WTC11 (cell line): ENCODE data around the gene SH3GL2. TPM values are rescaled to one million over a fixed set of nuclear protein-coding genes. Genes with fewer than 3 reads are reported as not detected.

ENCODE experiments used
- ATAC-seq: fragments of 200-7000 bp; cut with Tn5 transposase; 2 replicates; pipeline ENCODE4 v1.10.0; 2021; ENCODE audit warnings: mild to moderate bottlenecking, moderate library complexity
- CTCF ChIA-PET: fragments of 300-600 bp; sonication (Branson Sonifier 250); formaldehyde crosslinking; loops from one replicate; lab custom pipeline; 2021; ENCODE audit warnings: antibody characterized with exemption; lab: Charles Lee
- POLR2A ChIA-PET: fragments of 350-600 bp; sonication (Branson Sonifier 250); formaldehyde crosslinking; loops from one replicate; lab custom pipeline; 2021; ENCODE audit warnings: antibody characterized with exemption; lab: Charles Lee
- DNase-seq: peaks from one replicate; pipeline ENCODE4 v3.0.0; 2021; ENCODE audit warnings: low spot score
- H3K27ac Mint-ChIP-seq: 2 replicates; pipeline ENCODE4 v1.8.0; 2021; ENCODE audit warnings: mixed read lengths
- H3K27me3 Mint-ChIP-seq: 2 replicates; pipeline ENCODE4 v1.8.0; 2021; ENCODE audit warnings: low read depth, mild to moderate bottlenecking, moderate library complexity, mixed read lengths
- H3K36me3 Mint-ChIP-seq: 2 replicates; pipeline ENCODE4 v1.8.0; 2021; ENCODE audit warnings: mixed read lengths
- H3K4me1 Mint-ChIP-seq: 2 replicates; pipeline ENCODE4 v1.8.0; 2022; ENCODE audit warnings: mixed read lengths
- H3K4me3 Mint-ChIP-seq: 2 replicates; pipeline ENCODE4 v1.8.0; 2021; ENCODE audit warnings: mild to moderate bottlenecking, moderate library complexity, mixed read lengths
- H3K9me3 Mint-ChIP-seq: 2 replicates; pipeline ENCODE4 v1.8.0; 2021; ENCODE audit warnings: mixed read lengths
- CBFB ChIP-seq: sonication (generic); formaldehyde crosslinking; IDR thresholded peaks from 2 replicates; pipeline ENCODE4 v1.8.1; 2022; ENCODE audit warnings: mild to moderate bottlenecking, low read depth, missing genetic modification reagents
- CREB1 ChIP-seq: sonication (generic); formaldehyde crosslinking; IDR thresholded peaks from 2 replicates; pipeline ENCODE4 v1.8.0; 2023; ENCODE audit warnings: mild to moderate bottlenecking, missing genetic modification reagents
- EMX1 ChIP-seq: fragments of 250-450 bp; sonication (Bioruptor Pico); IDR thresholded peaks from 2 replicates; pipeline ENCODE4 v1.8.0; 2021; ENCODE audit warnings: mild to moderate bottlenecking
- FOXK1 ChIP-seq: sonication (generic); formaldehyde crosslinking; IDR thresholded peaks from 2 replicates; pipeline ENCODE4 v1.8.0; 2022; ENCODE audit warnings: mild to moderate bottlenecking, moderate library complexity, missing genetic modification reagents
- FOXP1 ChIP-seq: sonication (generic); formaldehyde crosslinking; IDR thresholded peaks from 2 replicates; pipeline ENCODE4 v1.8.0; 2022; ENCODE audit warnings: missing genetic modification reagents, mild to moderate bottlenecking, moderate library complexity, borderline replicate concordance
- IRF2 ChIP-seq: sonication (generic); formaldehyde crosslinking; IDR thresholded peaks from 2 replicates; pipeline ENCODE4 v1.8.0; 2022; ENCODE audit warnings: low read depth, missing genetic modification reagents, borderline replicate concordance
- KAT7 ChIP-seq: sonication (generic); formaldehyde crosslinking; IDR thresholded peaks from 2 replicates; pipeline ENCODE4 v1.8.1; 2023; ENCODE audit warnings: missing genetic modification reagents, mild to moderate bottlenecking, borderline replicate concordance
- MXD4 ChIP-seq: fragments of 250-450 bp; sonication (Bioruptor Pico); IDR thresholded peaks from 2 replicates; pipeline ENCODE4 v1.8.0; 2021; ENCODE audit warnings: mild to moderate bottlenecking, moderate library complexity, borderline replicate concordance
- NFYB ChIP-seq: sonication (generic); formaldehyde crosslinking; conservative IDR thresholded peaks from 2 replicates; pipeline ENCODE4 v1.8.0; 2022; ENCODE audit warnings: low read depth, missing genetic modification reagents
- NR2C2 ChIP-seq: sonication (generic); formaldehyde crosslinking; IDR thresholded peaks from 2 replicates; pipeline ENCODE4 v1.8.0; 2022; ENCODE audit warnings: mild to moderate bottlenecking, missing genetic modification reagents
- OVOL2 ChIP-seq: fragments of 250-450 bp; sonication (Bioruptor Pico); IDR thresholded peaks from 2 replicates; pipeline ENCODE4 v1.9.0; 2021; ENCODE audit warnings: mild to moderate bottlenecking, borderline replicate concordance
- PREB ChIP-seq: sonication (generic); formaldehyde crosslinking; IDR thresholded peaks from 2 replicates; pipeline ENCODE4 v1.8.1; 2022; ENCODE audit warnings: mild to moderate bottlenecking, missing genetic modification reagents, moderate library complexity, borderline replicate concordance
- ZBTB43 ChIP-seq: sonication (generic); formaldehyde crosslinking; IDR thresholded peaks from 2 replicates; pipeline ENCODE4 v1.8.1; 2023; ENCODE audit warnings: mild to moderate bottlenecking, missing genetic modification reagents
- ZMAT4 ChIP-seq: fragments of 250-450 bp; sonication (Bioruptor Pico); IDR thresholded peaks from 2 replicates; pipeline ENCODE4 v1.9.0; 2021; ENCODE audit warnings: mild to moderate bottlenecking
- ZNF121 ChIP-seq: sonication (generic); formaldehyde crosslinking; IDR thresholded peaks from 2 replicates; pipeline ENCODE4 v1.8.0; 2023; ENCODE audit warnings: missing genetic modification reagents
- ZNF138 ChIP-seq: sonication (generic); formaldehyde crosslinking; conservative IDR thresholded peaks from 2 replicates; pipeline ENCODE4 v1.8.1; 2022; ENCODE audit warnings: mild to moderate bottlenecking, moderate library complexity, missing genetic modification reagents
- ZNF219 ChIP-seq: sonication (generic); formaldehyde crosslinking; IDR thresholded peaks from 2 replicates; pipeline ENCODE4 v1.8.0; 2023; ENCODE audit warnings: missing genetic modification reagents, mild to moderate bottlenecking, borderline replicate concordance
- ZNF416 ChIP-seq: fragments of 250-450 bp; sonication (Bioruptor Pico); IDR thresholded peaks from 2 replicates; pipeline ENCODE4 v1.9.0; 2021; ENCODE audit warnings: mild to moderate bottlenecking, inconsistent platforms
- total RNA-seq: library from RNA; stranded (reverse); gene quantifications from 3 replicates; pipeline ENCODE4 v1.2.3, GENCODE V29; 2021
- TF ChIP-seq, protein P1 (sequence below): sonication (generic); formaldehyde crosslinking; IDR thresholded peaks from 2 replicates; pipeline ENCODE4 v1.8.1; 2023; ENCODE audit warnings: mild to moderate bottlenecking, missing genetic modification reagents, moderate library complexity
- TF ChIP-seq, protein P2 (sequence below): sonication (generic); formaldehyde crosslinking; IDR thresholded peaks from 2 replicates; pipeline ENCODE4 v1.8.0; 2023; ENCODE audit warnings: missing genetic modification reagents
- TF ChIP-seq, protein P3 (sequence below): sonication (generic); formaldehyde crosslinking; conservative IDR thresholded peaks from 2 replicates; pipeline ENCODE4 v1.8.1; 2022; ENCODE audit warnings: mild to moderate bottlenecking, missing genetic modification reagents
- TF ChIP-seq, protein P4 (sequence below): fragments of 250-450 bp; sonication (Bioruptor Pico); IDR thresholded peaks from 2 replicates; pipeline ENCODE4 v1.9.0; 2021; ENCODE audit warnings: moderate library complexity, mild to moderate bottlenecking, inconsistent platforms, borderline replicate concordance

SH3GL2 gene
- total RNA-seq, 1 experiment from 2014 or later = 4.2 TPM

GRCh38 chr9:17628624-17629023 is 49.8 kb downstream of the SH3GL2 start:
- Mint-ChIP-seq H3K36me3 (no peaks in the 10 kb centered on the region), H3K9me3 (no peaks in the 10 kb centered on the region), H3K4me3 (no peak overlapping the region), H3K4me1 (peaks cover 22% of the 10 kb centered on the region), H3K27ac (no peak overlapping the region), H3K27me3 (no peaks in the 10 kb centered on the region)
- no peak for ATAC-seq
- no peak for DNase-seq
- TF ChIP-seq ZMAT4 (CRISPR knock-in tag) = no peak
- TF ChIP-seq KAT7 = no peak
- TF ChIP-seq, protein P1, sequence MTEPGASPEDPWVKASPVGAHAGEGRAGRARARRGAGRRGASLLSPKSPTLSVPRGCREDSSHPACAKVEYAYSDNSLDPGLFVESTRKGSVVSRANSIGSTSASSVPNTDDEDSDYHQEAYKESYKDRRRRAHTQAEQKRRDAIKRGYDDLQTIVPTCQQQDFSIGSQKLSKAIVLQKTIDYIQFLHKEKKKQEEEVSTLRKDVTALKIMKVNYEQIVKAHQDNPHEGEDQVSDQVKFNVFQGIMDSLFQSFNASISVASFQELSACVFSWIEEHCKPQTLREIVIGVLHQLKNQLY (CRISPR knock-in tag) = no peak
- TF ChIP-seq IRF2 = no peak
- TF ChIP-seq NR2C2 (CRISPR knock-in tag) = no peak
- TF ChIP-seq EMX1 (CRISPR knock-in tag) = no peak
- TF ChIP-seq CREB1 (CRISPR knock-in tag) = no peak
- TF ChIP-seq ZBTB43 (CRISPR knock-in tag) = no peak
- TF ChIP-seq FOXK1 (CRISPR knock-in tag) = no peak
- TF ChIP-seq, protein P2, sequence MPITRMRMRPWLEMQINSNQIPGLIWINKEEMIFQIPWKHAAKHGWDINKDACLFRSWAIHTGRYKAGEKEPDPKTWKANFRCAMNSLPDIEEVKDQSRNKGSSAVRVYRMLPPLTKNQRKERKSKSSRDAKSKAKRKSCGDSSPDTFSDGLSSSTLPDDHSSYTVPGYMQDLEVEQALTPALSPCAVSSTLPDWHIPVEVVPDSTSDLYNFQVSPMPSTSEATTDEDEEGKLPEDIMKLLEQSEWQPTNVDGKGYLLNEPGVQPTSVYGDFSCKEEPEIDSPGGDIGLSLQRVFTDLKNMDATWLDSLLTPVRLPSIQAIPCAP (CRISPR knock-in tag) = no peak
- CTCF ChIA-PET = interaction anchor here (1.0 kb wide), 1 partner anchor 114 kb away, joined by 3 read pairs; no protein-coding TSS in a partner anchor
- POLR2A ChIA-PET = no interaction called here

DNA sequence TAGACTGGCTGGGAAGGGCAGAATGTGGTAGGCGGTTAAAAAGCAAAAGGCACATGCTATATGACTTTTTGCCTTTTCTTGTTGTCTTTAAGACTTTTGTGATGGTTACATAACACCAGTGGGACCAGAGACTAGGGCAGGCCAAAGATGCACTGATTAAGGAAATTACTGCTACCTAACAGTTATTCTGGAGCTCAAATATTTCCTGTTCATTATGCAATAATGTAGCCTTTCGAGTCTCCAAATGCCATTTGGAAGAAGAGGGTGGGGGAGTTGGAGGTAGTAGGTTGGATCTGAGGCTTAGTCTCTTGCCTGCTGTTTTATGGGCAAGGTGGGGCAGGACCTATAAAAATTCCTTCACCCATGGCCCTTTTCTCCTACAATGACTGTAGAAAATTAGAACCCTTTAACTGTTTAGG is 51.7 kb downstream of the SH3GL2 start:
- CTCF ChIA-PET = interaction anchor here (0.5 kb wide), 1 partner anchor 1003 kb away, joined by 3 read pairs; no protein-coding TSS in a partner anchor
- peak; percentile 24; the same call in 1 of the 2 replicates for ATAC-seq
- no peak for DNase-seq
- TF ChIP-seq FOXP1 (CRISPR knock-in tag) (no peak), ZNF416 (CRISPR knock-in tag) (no peak), CBFB (CRISPR knock-in tag) (no peak), IRF2 (no peak), MXD4 (CRISPR knock-in tag) (no peak), OVOL2 (CRISPR knock-in tag) (no peak), ZNF138 (CRISPR knock-in tag) (no peak), PREB (CRISPR knock-in tag) (no peak), CREB1 (CRISPR knock-in tag) (no peak), ZNF121 (CRISPR knock-in tag) (no peak), NFYB (no peak), ZNF219 (CRISPR knock-in tag) (no peak)
- TF ChIP-seq, protein P3, sequence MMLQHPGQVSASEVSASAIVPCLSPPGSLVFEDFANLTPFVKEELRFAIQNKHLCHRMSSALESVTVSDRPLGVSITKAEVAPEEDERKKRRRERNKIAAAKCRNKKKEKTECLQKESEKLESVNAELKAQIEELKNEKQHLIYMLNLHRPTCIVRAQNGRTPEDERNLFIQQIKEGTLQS (CRISPR knock-in tag) = no peak
- TF ChIP-seq, protein P4, sequence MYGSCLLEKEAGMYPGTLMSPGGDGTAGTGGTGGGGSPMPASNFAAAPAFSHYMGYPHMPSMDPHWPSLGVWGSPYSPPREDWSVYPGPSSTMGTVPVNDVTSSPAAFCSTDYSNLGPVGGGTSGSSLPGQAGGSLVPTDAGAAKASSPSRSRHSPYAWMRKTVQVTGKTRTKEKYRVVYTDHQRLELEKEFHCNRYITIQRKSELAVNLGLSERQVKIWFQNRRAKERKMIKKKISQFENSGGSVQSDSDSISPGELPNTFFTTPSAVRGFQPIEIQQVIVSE (CRISPR knock-in tag) = no peak
- Mint-ChIP-seq H3K36me3 (no peaks in the 10 kb centered on the region), H3K4me1 (peaks cover 17% of the 10 kb centered on the region), H3K4me3 (no peak overlapping the region), H3K9me3 (peaks cover 8% of the 10 kb centered on the region), H3K27ac (no peak overlapping the region), H3K27me3 (no peaks in the 10 kb centered on the region)
- POLR2A ChIA-PET = no interaction called here
